Retinal pigment epithelial cell (primary cell): Measurements from ENCODE around the gene SHISA9.

Experiments used
- DNase-seq: peaks from one replicate; pipeline ENCODE4 v3.0.0-alpha.2; 2010; ENCODE audit warnings: low read depth
- H3K4me3 ChIP-seq: 2 replicates; pipeline ENCODE4 v1.5.1; 2011; ENCODE audit warnings: mild to moderate bottlenecking, low read length, control low read depth, moderate library complexity
- TF ChIP-seq, protein P1 (sequence below): conservative IDR thresholded peaks from 2 replicates; pipeline ENCODE4 v1.5.1; 2011; ENCODE audit warnings: low read depth, low read length, control low read depth, inconsistent platforms

The SHISA9 gene

DNA sequence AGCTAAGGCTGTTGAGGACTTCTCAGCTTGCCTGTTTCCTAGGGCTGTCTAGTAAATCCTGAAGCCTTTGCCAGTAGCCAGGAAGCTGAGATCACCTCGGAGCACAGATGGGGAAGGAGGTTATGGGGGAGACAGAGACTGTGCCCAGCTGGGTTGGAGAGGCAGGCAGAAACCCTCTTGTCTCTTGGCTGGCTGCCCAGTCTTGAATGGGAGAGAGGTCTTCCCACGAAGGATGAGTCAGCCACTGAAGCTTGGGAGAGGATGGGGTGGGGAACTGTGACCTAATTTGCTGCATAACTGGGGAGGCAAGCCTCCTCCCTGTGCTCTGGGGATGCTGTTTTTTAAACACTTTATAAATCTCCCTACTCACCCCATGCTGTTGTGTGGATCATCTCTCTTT, 69.8 kb downstream of the SHISA9 start:
- no peak overlapping the region for H3K4me3 ChIP-seq
- peak; percentile 2 for DNase-seq
- TF ChIP-seq, protein P1, sequence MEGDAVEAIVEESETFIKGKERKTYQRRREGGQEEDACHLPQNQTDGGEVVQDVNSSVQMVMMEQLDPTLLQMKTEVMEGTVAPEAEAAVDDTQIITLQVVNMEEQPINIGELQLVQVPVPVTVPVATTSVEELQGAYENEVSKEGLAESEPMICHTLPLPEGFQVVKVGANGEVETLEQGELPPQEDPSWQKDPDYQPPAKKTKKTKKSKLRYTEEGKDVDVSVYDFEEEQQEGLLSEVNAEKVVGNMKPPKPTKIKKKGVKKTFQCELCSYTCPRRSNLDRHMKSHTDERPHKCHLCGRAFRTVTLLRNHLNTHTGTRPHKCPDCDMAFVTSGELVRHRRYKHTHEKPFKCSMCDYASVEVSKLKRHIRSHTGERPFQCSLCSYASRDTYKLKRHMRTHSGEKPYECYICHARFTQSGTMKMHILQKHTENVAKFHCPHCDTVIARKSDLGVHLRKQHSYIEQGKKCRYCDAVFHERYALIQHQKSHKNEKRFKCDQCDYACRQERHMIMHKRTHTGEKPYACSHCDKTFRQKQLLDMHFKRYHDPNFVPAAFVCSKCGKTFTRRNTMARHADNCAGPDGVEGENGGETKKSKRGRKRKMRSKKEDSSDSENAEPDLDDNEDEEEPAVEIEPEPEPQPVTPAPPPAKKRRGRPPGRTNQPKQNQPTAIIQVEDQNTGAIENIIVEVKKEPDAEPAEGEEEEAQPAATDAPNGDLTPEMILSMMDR, result no peak

DNA sequence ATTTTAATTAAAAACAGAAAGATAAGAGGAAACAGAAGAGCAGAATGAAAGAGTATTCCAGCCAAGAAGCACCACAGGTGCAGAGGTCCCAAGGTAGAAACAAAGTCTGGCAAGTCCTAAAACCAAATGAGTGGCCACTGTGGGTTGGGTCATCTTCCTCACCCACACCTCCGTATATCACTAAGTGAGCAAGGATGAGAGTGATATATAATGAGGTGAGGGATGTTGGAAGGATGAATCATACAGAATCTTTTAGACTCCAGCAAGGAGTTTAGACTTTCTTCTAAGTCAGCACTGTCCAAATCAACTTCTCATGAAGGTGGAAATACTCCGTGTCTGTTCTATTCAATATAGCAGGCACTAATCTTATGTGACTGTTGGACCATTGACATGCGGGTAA, 70.8 kb downstream of the SHISA9 start:
- H3K4me3 ChIP-seq, result no peak overlapping the region
- TF ChIP-seq, protein P1, result no peak
- DNase-seq, result no peak

DNA sequence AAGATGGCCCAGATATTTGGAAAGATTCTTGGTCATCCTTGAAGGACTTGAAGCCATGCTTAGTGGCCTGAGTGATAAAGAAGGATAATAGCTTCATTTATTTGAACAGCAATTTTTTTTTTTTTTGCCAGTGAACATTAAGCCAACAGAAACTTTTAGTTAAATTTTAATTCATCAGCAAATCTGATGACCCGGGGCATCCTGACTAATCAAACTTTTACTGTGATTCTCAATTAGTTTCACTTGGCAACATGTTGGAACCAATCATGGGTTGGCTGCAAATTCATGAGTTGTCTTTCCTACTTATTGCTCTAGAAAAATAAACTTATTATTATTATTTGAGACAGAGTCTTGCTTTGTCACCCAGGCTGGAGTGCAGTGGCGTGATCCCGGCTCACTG, 74.4 kb downstream of the SHISA9 start:
- no peak for DNase-seq
- TF ChIP-seq, protein P1, result no peak
- no peak overlapping the region for H3K4me3 ChIP-seq

DNA sequence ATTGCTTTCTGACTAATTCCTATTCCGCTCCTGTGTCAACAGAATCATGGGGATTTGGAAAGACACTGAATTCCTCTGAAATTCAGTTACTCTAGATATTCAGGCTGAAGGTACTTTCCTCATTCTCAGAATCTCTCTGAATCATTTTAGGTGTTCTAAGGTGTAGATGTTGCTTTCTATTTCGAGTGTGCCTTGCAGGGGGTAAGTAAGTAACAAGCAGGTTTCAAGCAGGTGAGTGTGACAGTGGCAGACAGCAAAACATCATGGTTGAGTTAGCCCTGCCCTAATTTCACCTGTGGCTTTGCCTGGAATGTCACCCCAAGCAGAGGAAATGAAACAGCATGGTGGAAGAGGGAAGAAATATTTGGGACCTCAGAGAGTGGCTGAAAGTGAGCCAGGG, 75.1 kb downstream of the SHISA9 start:
- DNase-seq, result no peak
- H3K4me3 ChIP-seq, result no peak overlapping the region
- TF ChIP-seq, protein P1, result no peak

DNA sequence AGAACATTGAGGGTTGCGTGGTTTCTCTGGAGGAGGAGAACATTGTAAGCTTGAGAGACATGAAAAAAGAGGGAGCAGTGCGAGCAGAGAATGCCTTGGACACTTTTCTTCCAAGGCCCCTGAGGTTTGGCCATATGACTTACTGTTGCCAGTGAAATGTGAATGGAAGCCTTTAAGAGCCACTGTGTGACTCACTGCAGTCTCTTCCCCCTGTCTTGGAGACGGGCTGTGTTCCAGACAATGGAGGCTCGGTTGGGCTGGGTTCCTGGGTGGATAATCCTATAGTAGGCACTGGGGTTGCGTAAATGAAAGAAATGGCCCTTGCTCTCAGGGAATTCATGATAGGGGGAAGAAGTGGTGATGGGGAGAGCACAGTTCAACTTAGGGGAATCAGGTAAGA, 75.5 kb downstream of the SHISA9 start:
- no peak for DNase-seq
- no peak overlapping the region for H3K4me3 ChIP-seq
- TF ChIP-seq, protein P1, result no peak

DNA sequence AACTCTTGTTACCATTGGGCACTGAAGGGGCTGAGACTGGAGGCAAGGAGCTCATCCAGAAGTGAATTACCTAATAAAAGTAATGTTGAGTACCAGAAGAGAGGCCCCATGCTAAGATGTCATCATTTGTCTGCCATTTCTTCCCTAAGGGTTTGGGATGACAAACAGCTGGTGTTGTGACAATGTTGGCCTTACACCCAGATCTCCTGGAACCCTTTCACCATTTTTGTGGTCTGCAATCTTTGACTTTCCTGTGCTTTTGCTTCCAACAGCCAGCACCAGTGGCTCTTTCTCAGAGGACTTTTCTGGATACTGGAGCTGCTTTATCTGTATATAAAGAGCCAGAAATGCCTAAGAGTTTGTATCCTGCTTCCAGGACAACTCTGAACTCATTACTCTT, 84.1 kb downstream of the SHISA9 start:
- DNase-seq, result no peak

DNA sequence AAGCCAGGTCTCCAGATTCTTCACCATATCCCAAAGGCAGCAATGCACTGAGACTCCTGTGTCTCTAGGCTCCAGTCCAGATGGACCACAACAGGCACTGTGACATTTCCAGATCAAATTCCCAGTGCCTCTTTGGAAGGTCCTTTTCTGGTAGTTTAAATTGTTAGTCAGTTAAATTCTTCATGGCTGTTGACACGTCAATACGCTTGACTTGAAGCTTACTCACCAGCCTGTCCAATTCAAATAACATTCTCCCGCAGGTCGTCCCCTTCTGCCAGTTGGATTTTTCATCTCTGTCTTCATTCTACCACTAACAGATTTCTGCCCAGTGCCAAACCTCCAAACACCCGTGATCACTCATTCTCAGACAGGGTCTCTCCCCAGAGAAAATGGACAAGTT, 86.7 kb downstream of the SHISA9 start:
- H3K4me3 ChIP-seq, result no peak overlapping the region

More for the DNA sequence above, 84.1 kb downstream of the SHISA9 start:
- TF ChIP-seq, protein P1, result no peak
- no peak overlapping the region for H3K4me3 ChIP-seq

More for the DNA sequence above, 86.7 kb downstream of the SHISA9 start:
- TF ChIP-seq, protein P1, result no peak
- no peak for DNase-seq
